Smooth muscle cell (in vitro differentiated cells): ENCODE results near the gene NLK. TPM values are rescaled to one million over a fixed set of nuclear protein-coding genes. Genes with fewer than 3 reads are reported as not detected.

Experiments
- DNase-seq: peaks from one replicate; lab custom pipeline; 2025; ENCODE audit not compliant: unreplicated experiment; lab: John Stamatoyannopoulos, UW
- H2AFZ ChIP-seq: fragments of 200-600 bp; sonication (generic); 2 replicates; pipeline ENCODE4 v1.6.0; 2016; ENCODE audit warnings: antibody characterized with exemption, low read depth, mild to moderate bottlenecking
- H3F3A ChIP-seq: fragments of 200-600 bp; sonication (generic); 2 replicates; pipeline ENCODE4 v1.6.0; 2017; ENCODE audit warnings: antibody characterized with exemption, low read depth
- H3K27ac ChIP-seq: fragments of 200-600 bp; sonication (generic); 2 replicates; pipeline ENCODE4 v1.5.1; 2016; ENCODE audit warnings: low read depth, mild to moderate bottlenecking
- H3K27me3 ChIP-seq: fragments of 200-600 bp; sonication (generic); 2 replicates; pipeline ENCODE4 v1.6.1; 2016; ENCODE audit warnings: low read depth, mild to moderate bottlenecking
- H3K36me3 ChIP-seq: fragments of 200-600 bp; sonication (generic); 2 replicates; pipeline ENCODE4 v1.5.1; 2016; ENCODE audit warnings: low read depth
- H3K4me1 ChIP-seq: fragments of 200-600 bp; sonication (generic); 2 replicates; pipeline ENCODE4 v1.5.1; 2016; ENCODE audit warnings: low read depth
- H3K4me2 ChIP-seq: fragments of 200-600 bp; sonication (generic); 2 replicates; pipeline ENCODE4 v1.6.0; 2016; ENCODE audit warnings: mild to moderate bottlenecking
- H3K4me3 ChIP-seq: fragments of 200-600 bp; sonication (generic); 2 replicates; pipeline ENCODE4 v1.5.1; 2016; ENCODE audit warnings: mild to moderate bottlenecking
- H3K79me2 ChIP-seq: fragments of 200-600 bp; sonication (generic); 2 replicates; pipeline ENCODE4 v1.6.0; 2016; ENCODE audit warnings: low read depth, mild to moderate bottlenecking
- H3K9ac ChIP-seq: fragments of 200-600 bp; sonication (generic); 2 replicates; pipeline ENCODE4 v1.6.0; 2016; ENCODE audit warnings: low read depth
- H3K9me3 ChIP-seq: fragments of 200-600 bp; sonication (generic); replicated peaks from 2 replicates; pipeline ENCODE4 v1.5.1; 2016; ENCODE audit warnings: low read depth
- H4K20me1 ChIP-seq: fragments of 200-600 bp; sonication (generic); 2 replicates; pipeline ENCODE4 v1.6.0; 2016; ENCODE audit warnings: low read depth
- WGBS: methylation state at CpG from one replicate; pipeline ENCODE4 v1.1.7; 2016; ENCODE audit warnings: low lambda C conversion rate; 5-methylcytosine and 5-hydroxymethylcytosine counted together
- polyA plus RNA-seq: library from polyadenylated mRNA; unstranded; fragments of >200 nt; fragmentation: Nextera tagmentation; extraction: Ambion mirVana; gene quantifications from 2 replicates; pipeline ENCODE4 v1.2.1, GENCODE V29; 2016
- total RNA-seq: library from RNA; depleted of rRNA; stranded (reverse); fragments of >200 nt; gene quantifications from 2 replicates; pipeline ENCODE4 v1.2.3, GENCODE V29; 2014
- TF ChIP-seq, protein P1 (sequence below): fragments of 200-600 bp; sonication (generic); IDR thresholded peaks from 2 replicates; pipeline ENCODE4 v1.5.1; 2017; ENCODE audit warnings: borderline replicate concordance, mild to moderate bottlenecking, antibody characterized with exemption; ENCODE audit not compliant: insufficient read depth, poor library complexity, severe bottlenecking

NLK gene
- total and polyA plus RNA-seq, 2 experiments from 2014 or later, result 1.8 to 18.0 TPM

DNA sequence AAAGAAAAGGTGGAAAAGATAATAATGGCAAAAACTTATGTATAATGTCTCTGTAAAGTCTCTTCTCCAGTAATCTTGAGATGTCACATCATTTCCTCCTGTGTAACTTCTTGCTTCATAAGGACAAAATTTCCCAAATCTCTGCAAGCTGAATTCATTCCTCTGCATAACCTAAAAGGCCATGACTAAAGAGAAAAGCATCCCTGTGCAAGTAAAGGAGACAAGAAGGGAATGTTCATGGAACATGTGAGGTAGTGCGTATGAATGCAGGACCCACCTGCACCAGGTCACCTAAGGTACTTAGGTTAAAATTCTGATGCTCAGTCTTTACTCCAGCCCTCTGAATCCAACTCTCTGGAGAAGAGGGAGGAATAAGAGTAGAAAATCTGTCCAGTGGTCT, 46.9 kb upstream of the NLK start:
- 3% methylated on average over 1 of the region's 1 CpG for WGBS
- no peak for DNase-seq
- no peak overlapping the region for H2AFZ ChIP-seq
- TF ChIP-seq, protein P1, sequence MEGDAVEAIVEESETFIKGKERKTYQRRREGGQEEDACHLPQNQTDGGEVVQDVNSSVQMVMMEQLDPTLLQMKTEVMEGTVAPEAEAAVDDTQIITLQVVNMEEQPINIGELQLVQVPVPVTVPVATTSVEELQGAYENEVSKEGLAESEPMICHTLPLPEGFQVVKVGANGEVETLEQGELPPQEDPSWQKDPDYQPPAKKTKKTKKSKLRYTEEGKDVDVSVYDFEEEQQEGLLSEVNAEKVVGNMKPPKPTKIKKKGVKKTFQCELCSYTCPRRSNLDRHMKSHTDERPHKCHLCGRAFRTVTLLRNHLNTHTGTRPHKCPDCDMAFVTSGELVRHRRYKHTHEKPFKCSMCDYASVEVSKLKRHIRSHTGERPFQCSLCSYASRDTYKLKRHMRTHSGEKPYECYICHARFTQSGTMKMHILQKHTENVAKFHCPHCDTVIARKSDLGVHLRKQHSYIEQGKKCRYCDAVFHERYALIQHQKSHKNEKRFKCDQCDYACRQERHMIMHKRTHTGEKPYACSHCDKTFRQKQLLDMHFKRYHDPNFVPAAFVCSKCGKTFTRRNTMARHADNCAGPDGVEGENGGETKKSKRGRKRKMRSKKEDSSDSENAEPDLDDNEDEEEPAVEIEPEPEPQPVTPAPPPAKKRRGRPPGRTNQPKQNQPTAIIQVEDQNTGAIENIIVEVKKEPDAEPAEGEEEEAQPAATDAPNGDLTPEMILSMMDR, result no peak
- no peaks in the 10 kb centered on the region for H3K36me3 ChIP-seq
- H3F3A ChIP-seq, result no peaks in the 10 kb centered on the region
- no peaks in the 10 kb centered on the region for H3K9me3 ChIP-seq
- H3K27ac ChIP-seq, result no peak overlapping the region
- H3K4me3 ChIP-seq, result no peak overlapping the region
- H3K4me2 ChIP-seq, result no peak overlapping the region
- no peaks in the 10 kb centered on the region for H4K20me1 ChIP-seq
- H3K9ac ChIP-seq, result no peak overlapping the region
- no peaks in the 10 kb centered on the region for H3K4me1 ChIP-seq
- H3K27me3 ChIP-seq, result no peaks in the 10 kb centered on the region
- no peaks in the 10 kb centered on the region for H3K79me2 ChIP-seq

GRCh38 chr17:27996202-27997043, 46.1 kb upstream of the NLK start:
- H3F3A ChIP-seq, result no peaks in the 10 kb centered on the region
- H3K4me3 ChIP-seq, result no peak overlapping the region
- no peaks in the 10 kb centered on the region for H4K20me1 ChIP-seq
- no peaks in the 10 kb centered on the region for H3K4me1 ChIP-seq
- no peaks in the 10 kb centered on the region for H3K27me3 ChIP-seq
- no peaks in the 10 kb centered on the region for H3K36me3 ChIP-seq
- 77% methylated on average over 12 of the region's 12 CpGs for WGBS
- no peaks in the 10 kb centered on the region for H3K9me3 ChIP-seq
- H3K4me2 ChIP-seq, result no peak overlapping the region
- TF ChIP-seq, protein P1, result no peak
- H3K79me2 ChIP-seq, result no peaks in the 10 kb centered on the region
- H3K27ac ChIP-seq, result no peak overlapping the region
- no peak for DNase-seq
- no peak overlapping the region for H2AFZ ChIP-seq
- no peak overlapping the region for H3K9ac ChIP-seq

DNA sequence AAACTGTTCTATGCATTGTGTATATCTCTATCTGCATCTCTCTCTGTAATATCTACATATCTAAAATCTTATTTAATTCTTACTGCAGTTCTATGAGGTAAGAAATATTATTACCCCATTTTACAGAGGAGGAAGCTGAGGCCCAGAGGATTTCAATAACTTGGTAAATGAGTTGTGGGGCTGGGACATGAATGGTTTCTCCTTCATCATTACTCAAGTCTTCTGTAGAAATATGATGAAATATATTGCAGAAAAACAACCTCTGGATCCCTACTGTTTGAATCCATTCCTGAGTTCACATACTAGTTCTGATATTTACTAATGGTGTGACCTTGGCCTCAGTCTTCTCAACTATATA, 45.5 kb upstream of the NLK start:
- Histone ChIP-seq H3K4me2 (no peak overlapping the region), H3K9me3 (no peaks in the 10 kb centered on the region), H3K4me3 (no peak overlapping the region), H3K27ac (no peak overlapping the region), H2AFZ (no peak overlapping the region), H3K4me1 (no peaks in the 10 kb centered on the region), H3K79me2 (no peaks in the 10 kb centered on the region), H3K27me3 (no peaks in the 10 kb centered on the region), H3K9ac (no peak overlapping the region), H3F3A (no peaks in the 10 kb centered on the region), H3K36me3 (no peaks in the 10 kb centered on the region), H4K20me1 (no peaks in the 10 kb centered on the region)
- TF ChIP-seq, protein P1, result no peak
- no peak for DNase-seq

GRCh38 chr17:27997522-27997921, 45.0 kb upstream of the NLK start:
- DNase-seq, result no peak
- Histone ChIP-seq H3K36me3 (no peaks in the 10 kb centered on the region), H4K20me1 (no peaks in the 10 kb centered on the region), H3K79me2 (no peaks in the 10 kb centered on the region), H3F3A (no peaks in the 10 kb centered on the region), H3K4me3 (no peak overlapping the region), H3K9ac (no peak overlapping the region), H3K27ac (no peak overlapping the region), H3K4me1 (no peaks in the 10 kb centered on the region), H2AFZ (no peak overlapping the region), H3K27me3 (no peaks in the 10 kb centered on the region), H3K9me3 (no peaks in the 10 kb centered on the region), H3K4me2 (no peak overlapping the region)
- WGBS, result 89% methylated on average over 3 of the region's 3 CpGs
- TF ChIP-seq, protein P1, result no peak
